Measurements from ENCODE around the gene WDR27.

The WDR27 gene

DNA sequence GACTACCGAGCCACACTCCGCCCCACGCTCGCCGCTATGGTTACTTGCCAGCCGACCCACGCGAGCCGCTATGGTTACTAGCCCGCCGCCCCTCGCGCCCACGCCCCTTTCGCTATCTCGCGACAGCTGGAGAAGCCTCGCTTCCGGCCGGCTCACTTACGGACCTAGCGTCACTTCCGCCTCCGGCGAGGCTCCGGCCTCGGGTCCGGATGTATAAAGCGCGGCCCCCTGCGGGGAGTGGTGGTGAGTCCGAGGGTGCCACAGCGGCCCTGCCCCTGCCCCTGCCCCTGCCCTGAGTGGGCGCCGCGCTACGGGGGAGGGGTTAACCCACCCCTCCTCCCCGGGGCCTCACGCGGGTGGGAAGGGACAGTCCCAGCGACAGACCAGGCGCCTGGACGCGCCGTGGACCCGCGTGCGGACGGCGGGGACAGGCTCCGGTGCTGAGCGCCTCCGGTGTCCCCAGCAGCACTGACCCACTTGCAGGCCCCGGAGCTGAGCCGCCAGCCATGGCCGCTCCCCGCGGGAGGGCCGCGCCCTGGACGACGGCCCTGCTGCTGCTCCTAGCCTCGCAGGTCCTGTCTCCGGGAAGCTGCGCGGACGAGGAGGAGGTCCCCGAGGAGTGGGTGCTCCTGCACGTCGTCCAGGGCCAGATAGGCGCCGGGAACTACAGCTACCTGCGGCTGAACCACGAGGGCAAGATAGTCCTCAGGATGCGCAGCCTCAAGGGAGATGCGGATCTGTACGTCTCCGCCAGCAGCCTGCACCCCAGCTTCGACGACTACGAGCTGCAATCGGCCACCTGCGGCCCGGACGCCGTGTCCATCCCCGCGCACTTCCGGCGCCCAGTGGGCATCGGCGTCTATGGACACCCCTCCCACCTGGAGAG is at the start of gene WDR27, which contains the start of gene C6orf120:
Gene WDR27, minus strand, starts transcription at position 76 of the 886 bp plus-strand sequence. CDS start 13,024 bp downstream, outside the sequence.
Gene C6orf120, plus strand, starts transcription at position 173 of the 886 bp plus-strand sequence. Its CDS starts 334 bp downstream, at position 507.
- peak; percentile 87 for DNase-seq (ENCODE audit: low read depth, low spot score)

DNA sequence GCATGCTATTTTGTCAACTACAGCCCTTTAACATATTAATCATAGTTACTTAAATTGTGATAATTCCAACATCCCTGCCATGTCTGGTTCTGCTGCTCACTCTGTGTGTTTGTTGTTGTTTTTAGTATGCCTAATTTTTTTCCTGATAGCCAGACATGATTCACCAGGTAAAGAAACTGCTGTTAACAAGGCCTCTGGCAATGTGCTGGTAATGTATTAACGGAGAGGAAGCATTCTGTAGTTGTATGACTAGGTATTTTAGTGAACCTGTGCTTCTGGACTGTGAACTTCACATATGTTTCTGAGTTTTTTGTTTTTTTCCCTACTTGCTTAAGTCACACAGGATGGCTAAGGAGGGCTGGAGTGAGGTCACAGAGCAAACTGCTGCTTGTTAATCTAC is 44.7 kb upstream of the WDR27 start:
- no peak for DNase-seq (ENCODE audit: low read depth, low spot score)

DNA sequence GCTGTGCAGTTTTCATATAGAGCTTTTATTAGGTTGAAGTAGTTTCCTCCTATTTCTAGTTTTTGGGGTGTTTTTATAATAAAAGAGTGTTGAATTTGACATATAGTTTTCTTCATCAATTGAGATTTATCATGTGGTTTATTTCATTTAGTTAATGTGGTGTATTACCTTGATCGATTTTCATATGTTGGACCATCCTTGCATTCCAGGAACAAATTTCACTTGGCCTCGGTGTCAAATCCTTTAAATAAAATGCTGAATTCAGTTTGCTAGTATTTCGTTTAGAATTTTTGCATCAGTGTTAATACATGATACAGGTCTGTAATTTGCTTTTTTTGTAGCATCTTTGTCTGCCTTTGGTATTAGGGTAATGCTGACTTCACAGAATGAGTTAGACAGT is 43.6 kb upstream of the WDR27 start:
- DNase-seq (ENCODE audit: low read depth, low spot score) = no peak

DNA sequence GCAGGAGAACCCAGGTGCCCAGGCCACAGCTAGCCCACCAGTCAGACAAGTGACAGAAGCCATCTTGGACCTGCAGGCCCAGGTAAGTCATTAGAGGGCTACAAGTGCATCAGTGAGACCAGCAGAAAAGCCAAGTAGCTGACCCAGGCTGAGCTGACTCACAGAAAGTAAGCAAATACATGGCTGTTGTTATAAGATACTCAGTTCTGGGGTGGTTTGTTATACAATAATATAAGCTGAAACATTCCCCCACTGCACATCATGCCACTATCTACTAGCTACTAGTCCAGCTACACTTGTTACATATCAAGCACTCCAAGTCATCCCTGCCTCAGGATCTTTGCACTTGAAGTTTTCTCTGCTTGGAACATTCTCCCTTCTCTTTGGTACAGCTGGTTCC is 39.5 kb upstream of the WDR27 start:
- DNase-seq (ENCODE audit: low read depth, low spot score) = no peak

DNA sequence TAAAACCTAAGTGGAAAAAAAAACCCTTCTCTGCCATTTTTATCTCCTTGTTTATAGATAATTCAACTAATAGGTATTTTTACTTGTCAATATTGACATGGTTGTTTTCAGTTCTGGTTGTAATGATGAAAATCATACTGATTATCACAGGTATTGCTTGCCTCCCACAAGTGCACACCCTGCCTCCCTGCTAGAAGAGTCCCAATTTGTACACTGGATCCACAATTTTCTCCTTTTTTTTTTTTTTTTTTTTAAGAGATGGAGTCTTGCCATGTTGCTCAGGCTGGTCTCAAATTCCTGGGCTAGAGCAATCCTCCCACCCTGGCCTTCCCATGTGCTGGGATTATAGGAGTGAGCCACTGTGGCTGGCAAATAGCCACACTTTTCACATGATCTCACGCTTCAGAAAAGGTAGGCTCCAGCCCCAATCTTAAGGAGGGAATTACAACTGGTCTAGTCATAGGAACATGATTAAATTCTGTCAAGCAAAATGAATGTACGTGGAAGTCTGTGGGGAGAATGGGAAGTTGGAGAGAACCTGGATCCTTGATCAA is 37.2 kb upstream of the WDR27 start:
- no peak for DNase-seq (ENCODE audit: low read depth, low spot score)

DNA sequence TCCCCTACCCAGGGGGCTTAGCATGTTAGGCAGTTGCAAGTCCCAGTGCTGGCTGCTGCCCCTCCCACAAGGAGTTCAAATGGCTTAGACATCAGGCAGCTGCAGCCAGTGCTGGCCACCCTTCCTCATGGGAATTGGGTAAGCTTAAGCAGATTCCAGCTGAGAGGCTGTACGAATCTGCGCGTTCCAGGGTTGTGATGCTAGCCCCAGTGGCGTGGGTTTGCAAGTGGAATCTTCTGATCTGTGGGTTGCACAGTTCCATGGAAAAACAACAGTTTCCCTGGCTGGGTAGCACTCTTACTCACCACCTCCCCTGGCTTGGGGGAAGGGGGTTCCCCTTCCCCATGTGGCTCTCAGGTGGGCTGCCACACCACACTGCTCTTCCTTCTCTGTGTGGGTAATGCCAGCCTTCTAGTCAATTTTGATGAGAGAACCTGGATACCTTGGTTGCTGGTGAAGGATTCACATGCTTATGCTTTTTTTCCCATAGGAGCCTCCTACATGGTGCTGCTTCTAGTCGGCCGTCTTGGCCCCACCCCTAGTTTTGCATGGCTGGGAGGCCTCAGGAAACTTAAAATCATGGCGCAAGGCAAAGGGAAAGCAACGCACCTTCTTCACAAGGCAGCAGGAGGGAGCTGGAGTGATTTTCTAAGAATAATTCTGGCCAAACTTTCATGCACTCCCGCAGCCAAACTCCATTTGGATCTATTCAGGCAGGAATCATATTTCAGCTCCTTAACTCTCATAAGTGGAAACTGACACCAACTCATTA is 36.6 kb upstream of the WDR27 start:
- no peak for DNase-seq (ENCODE audit: low read depth, low spot score)

DNA sequence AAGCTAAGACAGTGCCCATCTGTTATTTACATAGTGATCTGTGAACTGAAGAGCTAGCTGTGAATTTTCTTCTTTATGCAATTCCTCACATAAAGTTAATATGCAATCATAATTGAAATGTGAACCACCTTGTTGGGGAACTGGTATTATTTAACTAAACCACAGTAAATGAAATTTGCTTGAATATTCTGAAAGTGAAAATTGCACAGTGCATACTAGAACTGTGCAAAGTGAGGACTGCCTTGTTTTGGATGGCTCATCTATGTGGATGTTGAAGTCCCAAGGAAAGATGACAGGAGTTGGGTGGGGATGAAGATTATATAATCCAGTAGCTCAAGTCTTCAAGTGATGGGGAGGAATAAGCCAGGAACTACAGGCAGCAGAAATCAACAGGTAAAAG is 28.1 kb upstream of the WDR27 start:
- DNase-seq (ENCODE audit: low read depth, low spot score) = no peak

DNA sequence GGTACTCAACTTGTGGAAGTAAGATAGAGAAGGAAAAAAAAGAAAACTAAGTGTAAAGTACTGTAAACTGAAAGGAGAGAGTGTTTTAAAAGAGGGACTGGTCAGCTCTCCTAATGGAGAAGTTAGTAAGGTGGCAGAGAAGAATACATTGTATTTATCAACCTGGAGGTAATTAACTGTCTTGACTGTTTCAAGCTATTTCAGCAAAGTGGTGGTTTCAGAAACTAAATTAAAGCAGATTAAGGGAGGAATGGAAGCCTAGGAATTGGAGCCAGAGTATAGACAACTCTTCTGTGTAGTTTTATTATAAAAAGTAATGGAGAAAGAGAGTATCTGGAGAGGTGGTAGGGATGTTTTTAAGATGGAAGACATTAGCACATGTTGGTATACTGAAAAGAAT is 25.1 kb upstream of the WDR27 start:
- no peak for DNase-seq (ENCODE audit: low read depth, low spot score)

DNA sequence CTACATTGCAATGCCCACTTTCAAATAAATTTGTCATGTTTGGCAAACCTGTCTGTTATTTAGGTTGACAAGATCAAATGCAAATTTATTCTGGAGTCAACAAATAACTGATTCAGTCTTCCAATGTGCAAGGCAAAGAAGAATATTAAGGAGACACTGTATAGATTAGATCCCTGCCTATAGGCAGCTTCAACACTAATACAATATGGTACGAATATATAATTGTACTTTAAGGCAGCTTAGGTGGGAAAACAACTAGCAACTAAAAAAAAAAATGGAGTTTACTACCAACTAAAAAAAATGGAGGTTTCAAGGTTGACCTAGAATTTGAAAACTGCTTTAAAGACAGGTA is 24.2 kb upstream of the WDR27 start:
- no peak for DNase-seq (ENCODE audit: low read depth, low spot score)

DNA sequence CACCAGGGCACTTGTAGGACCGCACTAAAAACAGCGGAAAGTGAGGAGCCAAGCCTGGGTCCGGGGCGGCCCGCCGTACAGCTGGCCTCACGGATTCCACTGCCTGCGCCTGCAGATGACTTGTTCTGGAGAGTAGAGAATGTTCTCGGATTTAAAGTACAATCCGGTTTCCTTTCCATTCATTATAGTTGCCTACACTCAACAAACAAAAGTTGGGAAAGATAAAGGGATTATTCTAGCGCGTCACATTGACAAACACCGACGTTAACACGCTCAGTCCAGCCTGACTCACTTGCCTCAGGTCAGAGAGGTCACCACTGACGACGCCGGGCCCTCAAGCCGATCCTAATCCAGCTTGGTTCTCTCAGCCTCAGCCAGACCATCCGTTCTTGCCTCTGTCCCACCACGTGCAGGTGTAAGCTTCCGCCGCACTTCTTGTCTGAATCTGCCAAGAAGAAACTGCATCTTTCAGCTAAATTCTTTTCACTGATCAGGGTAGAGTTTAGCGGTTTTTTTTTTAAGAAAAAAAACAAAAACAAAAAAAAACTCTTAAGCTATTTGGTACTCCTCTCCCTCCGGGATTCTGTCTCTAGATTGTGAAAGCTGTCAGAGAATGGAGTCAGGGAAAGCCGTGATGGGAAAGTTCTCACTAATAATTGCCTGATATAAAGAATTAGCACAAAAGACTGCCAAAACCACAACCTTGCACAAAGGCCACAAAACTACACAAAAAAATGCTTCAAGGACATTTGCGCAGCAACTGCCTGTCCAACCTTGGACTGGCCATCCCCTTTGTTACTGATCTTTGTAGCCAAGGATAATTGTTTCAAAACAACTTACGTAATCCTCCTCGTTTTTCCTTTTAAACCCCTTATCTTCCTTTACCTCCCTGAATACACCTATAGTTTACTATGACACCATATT is 23.6 kb upstream of the WDR27 start:
- no peak for DNase-seq (ENCODE audit: low read depth, low spot score)

DNA sequence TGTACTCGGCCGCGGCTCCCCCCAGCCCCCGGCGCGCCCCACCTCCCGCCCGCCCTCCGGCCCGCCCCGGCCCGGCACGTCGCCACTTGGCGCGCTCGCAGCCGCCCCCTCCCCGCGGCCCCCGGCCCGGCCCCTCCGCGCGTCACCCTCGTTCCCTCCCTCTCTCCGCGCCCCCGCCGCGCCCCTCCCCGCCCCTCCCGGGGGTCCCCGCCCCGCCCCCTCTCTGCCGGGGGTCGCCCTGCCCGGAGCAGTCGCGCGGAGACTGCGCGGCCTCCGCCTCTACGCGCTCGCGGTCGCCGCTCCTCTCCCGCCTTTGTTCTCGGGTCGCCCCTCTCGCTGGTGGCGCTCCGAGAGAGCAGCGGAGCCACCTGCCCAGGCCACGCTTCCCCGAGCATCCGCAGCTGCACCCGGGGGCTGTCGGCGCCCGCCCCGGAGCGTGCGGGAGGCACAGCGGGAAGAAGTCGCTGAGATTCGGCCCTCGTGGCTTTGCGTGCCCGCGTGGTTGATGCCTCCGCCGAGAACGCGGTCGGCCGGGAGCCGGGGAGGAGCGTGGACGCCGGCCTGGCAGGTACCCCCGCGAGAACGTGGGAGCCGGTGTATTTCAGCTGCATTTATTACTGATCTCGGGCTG is 22.8 kb upstream of the WDR27 start, which contains the start of gene PHF10:
Gene PHF10, minus strand, starts transcription at position 7 of the 631 bp plus-strand sequence. CDS start 569 bp downstream, outside the sequence.
- no peak for DNase-seq (ENCODE audit: low read depth, low spot score)

DNA sequence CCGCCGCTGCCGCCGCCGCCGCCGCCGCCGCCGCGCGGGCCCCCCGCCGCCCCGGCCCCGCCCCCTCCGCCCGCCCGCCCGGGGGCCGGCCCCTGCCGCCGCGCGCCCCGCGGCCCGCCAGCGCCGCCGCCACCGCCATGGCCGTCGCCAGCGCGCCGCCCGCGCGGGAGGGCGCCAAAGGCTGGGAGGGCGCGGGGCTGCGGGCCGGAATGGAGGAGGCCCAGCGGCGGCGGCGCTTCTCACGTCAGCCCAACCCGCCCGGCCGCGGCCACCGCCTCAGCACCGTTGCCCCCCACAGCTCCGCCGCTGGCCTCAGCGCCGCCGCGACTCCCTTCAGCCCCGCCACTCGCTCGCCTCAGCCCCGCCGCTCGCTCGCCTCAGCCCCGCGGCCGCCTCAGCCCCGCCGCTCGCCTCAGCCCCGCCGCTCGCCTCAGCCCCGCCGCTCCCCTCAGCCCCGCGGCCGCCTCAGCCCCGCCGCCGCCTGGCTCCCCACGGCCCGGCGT is 22.2 kb upstream of the WDR27 start:
- DNase-seq (ENCODE audit: low read depth, low spot score) = no peak

DNA sequence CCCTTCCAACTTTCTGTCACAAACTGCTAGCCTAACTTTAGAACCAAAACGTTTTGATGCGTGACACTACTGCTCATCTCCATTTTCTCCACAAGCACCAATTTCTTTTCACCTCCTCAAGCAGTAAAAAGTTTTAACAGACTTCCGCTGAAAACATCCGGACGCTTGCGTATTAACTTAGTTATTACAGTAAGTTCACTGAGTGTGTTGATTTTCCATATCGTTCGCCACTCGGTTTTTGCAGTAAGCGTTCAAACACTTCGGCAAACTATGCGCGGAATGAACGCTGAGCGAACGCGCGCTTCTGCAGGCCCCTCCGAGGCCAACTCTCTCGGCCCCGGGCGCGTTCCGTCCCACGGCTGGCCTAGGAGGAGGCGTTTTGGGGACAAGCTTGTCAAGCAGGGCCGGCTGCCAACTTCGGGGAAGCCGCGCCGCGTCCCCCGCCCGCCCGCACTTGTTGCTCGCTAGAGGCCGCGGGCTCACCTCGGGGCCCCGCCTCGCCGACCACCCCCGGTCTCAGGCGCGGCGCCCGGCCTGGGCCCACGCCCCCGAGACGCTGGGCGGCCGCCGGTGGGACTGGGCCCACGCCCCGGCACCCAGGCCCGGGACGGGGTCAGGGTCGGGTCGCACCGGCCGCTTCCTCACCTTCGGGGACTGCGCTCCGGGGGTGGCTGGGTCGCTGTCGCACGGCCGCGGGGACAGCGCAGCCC is 21.5 kb upstream of the WDR27 start:
- DNase-seq (ENCODE audit: low read depth, low spot score) = no peak

DNA sequence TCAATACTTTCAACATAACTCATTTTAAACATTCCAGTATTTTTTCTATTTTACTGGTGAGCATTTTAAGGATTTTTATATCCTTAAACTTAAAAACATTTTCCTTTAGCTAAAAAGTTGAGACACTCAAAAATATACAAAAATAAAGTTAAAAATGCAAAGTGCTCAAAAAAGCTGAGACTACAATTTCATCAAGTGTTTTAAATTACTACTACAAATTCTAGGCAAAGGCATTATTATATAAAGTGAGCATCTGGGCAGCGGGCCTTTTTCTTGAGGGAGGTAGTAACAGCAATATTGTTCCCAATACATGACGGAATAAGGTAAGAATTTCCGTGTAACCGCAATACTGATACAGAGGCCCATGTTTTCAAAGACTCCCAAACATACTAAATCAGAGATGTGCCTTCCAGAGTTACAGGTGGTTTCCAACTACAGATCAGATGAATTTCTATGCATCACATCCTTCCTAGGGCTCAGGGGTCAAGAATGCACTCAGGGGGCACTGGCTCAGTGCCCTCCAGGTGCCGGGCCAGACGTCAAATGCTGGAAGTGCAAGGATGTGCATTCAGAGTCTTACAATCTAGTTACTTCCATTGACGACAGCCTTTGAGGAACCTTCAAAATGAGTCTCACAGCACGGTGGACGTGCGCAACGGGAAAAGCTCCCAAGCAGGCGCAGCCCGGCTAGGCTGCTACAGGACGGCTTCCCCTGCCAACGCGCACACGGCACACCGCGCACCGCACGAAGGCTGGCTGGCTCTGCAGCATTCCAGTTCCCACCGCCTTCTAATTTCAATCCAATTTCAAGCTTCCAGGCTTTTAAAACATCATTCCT is 20.8 kb upstream of the WDR27 start:
- DNase-seq (ENCODE audit: low read depth, low spot score) = no peak

DNA sequence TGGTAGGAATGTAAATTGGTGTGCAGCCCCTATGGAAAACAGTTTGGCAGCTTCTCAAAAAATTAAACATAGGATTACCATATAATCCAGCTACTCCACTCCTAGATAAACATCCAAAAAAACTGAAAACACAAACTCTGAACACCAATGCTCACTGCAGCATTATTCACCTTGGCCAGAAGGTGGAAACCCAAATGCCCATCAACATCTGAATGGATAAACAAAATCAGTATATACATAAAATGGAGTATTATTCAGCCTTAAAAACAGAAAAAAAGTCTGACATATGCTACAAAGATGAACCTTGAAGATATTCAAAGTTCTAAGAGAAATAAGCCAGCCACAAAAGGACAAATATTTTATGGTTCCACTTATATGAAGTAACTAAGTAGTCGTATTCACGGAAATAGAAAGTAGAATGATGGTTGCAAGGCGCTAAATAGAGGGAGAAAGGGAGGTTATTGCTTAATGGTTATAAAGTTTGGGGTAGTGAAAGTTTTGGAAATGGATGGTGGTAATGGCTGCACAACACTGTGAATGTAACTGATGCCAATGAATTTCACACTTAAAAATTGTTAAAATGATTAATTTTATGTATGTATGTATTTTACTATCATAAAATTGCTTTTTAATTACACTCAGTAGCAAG is 18.5 kb upstream of the WDR27 start:
- no peak for DNase-seq (ENCODE audit: low read depth, low spot score)

DNA sequence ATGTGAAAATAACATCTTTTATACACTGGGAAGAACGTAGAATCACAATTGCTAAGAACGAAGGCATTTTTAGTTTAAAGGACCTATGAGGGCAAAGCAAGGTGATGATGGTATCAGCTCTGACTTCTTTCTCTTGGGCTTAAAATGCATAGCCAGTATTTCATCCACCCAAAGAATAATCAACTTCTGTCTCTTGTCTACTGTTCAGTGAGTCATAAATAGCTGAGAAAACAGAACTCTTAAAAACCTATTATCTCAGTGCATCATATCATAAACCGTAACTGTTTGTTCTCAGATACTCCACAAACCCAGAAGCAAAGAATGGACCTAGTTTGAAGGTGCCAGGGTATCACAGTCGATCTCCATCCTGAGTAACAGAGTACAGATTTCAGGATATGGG is 17.3 kb upstream of the WDR27 start:
- no peak for DNase-seq (ENCODE audit: low read depth, low spot score)

DNA sequence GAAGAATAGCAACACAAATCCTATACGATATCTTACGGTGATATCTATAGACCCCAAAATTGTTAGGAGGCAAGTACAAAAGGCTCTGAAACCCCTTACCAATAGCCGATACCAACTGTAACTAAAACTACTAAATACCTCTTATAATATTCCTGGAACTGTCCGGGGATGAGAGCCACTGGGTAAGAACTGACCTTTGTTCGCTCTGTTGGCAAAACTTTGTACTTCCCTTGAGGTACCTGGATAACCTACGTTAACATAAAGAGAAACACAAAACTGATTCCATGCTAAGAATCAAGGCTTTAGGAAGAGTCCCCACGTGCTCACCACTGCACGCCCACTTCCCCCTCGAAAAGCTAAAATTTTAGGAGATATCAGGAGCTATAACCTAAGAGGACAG is 12.8 kb upstream of the WDR27 start:
- DNase-seq (ENCODE audit: low read depth, low spot score) = no peak

DNA sequence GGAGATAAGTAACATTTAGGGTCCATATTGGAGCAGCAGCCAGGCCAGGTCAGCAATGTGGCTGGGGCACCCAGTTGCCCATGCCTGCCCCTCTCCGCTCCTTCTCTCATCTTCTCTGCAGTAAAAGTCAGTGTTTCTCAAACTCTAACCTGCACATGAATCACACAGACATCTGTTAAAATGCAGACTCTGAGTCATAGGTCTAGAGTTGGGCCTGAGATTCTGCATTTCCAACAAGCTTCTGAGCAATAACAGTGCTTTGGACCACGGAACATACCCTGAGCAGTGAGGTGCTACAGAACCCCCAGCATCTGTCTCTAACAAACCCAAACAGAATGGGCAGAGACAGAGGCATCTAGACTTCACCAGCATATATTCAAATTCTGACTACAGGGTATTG is 12.3 kb upstream of the WDR27 start:
- DNase-seq (ENCODE audit: low read depth, low spot score) = no peak

DNA sequence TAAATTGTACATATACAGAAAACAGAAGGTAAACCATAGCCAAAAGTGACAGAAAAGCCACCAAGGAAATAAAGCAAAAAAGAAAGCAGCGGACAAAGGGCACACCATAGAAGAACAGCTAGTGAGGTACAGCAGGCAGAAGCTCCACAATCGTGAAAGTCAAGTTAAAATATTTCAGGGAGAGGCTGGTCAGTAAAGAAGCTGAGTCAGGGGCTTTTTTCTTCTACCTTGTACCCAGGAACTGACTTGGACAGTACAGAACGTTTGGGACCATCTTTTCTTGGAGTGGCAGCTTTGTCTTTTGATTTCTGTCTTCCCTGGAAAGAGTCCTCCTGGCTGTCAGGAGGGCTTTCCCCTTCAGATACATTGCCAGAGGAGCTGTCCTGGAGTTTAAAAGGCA is 8.2 kb upstream of the WDR27 start:
- no peak for DNase-seq (ENCODE audit: low read depth, low spot score)
